Measurements from ENCODE around the gene PHF2. TPM values are rescaled to one million over a fixed set of nuclear protein-coding genes. Genes with fewer than 3 reads are reported as not detected.

Gene PHF2
- total and polyA plus RNA-seq, 9 of the 15 experiments (the other 6 are each of a cell fraction or from before 2014, with no cell fraction given): 0.37 to 14.4 (median 8.1) TPM

DNA sequence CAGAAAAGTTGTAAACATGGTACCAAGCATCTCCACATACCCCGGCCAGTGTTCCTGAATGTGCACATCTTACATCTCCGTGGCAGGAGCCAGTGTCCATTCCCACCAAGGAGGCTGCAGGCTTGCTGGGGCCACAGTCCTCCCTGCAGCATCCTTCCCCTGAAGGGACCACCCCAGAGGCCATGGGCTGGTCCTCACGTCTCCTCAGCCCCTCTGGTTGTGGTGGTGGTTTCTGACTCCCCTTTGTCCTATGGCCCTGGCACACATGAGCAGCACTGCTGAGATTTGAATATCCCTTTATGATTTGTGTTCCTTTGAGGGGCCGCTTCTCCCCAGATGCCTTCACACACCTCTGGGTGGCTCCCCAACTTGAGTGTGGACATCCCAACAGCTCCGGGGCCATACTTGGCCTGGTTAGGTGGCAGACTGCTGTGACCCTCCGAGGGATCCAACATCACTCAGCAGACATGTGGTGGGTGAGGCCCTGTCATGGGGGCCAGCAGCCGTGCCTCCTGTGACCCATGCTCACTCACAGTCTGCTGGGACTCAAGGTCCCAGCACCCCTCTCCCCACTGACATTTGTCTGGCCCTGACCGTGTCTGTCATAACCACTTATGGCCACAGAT lies 14.3 kb downstream of the PHF2 start:
- Histone ChIP-seq H3K9me1 (ENCODE audit: control insufficient read depth, insufficient read depth, low read length) (no peaks in the 10 kb centered on the region), H2AFZ (ENCODE audit: low read depth, low read length) (no peak overlapping the region), H3K9me3 (replicated peaks; ENCODE audit: control insufficient read depth, insufficient read depth, low read depth, low read length) (no peaks in the 10 kb centered on the region), H3K4me3 (no peak overlapping the region), H4K20me1 (replicated peaks; ENCODE audit: control insufficient read depth, insufficient read depth, low read length) (peaks cover 11% of the 10 kb centered on the region; the same call in 1 of the 2 replicates), H3K27ac (ENCODE audit: extremely low read depth, low read depth, low read length) (no peak overlapping the region), H3K4me2 (ENCODE audit: insufficient read depth, low read length) (no peak overlapping the region), H3K9ac (ENCODE audit: insufficient read depth in 1 of 2, low read depth in 2 of 2, low read length in 2 of 2) (no peak overlapping the region), H3K79me2 (ENCODE audit: control insufficient read depth, insufficient read depth, low read length) (peaks cover 25% of the 10 kb centered on the region), H3K36me3 (ENCODE audit: control insufficient read depth, insufficient read depth, low read length) (no peaks in the 10 kb centered on the region), H3K4me1 (replicated peaks in 1 of 2; ENCODE audit: control insufficient read depth in 2 of 2, insufficient read depth in 2 of 2, low read length in 2 of 2) (peaks cover 19 to 26% of the 10 kb centered on the region in 2 experiments), H3K27me3 (ENCODE audit: control insufficient read depth in 2 of 2, insufficient read depth in 2 of 2, low read length in 2 of 2) (no peaks in the 10 kb centered on the region)
- ATAC-seq (no peak), FAIRE-seq (no peak), DNase-seq (ENCODE audit: extremely low read depth in 1 of 4, low spot score in 3 of 4) (no peak)
- TF ChIP-seq ZZZ3 (IDR thresholded peaks at IDR 0.05): no peak
- TF ChIP-seq ZNF324 (CRISPR knock-in tag; IDR thresholded peaks at IDR 0.05): no peak
- WGBS (ENCODE audit: insufficient coverage, low coverage, missing lambda C conversion rate): 53% methylated on average over 8 of the region's 8 CpGs
- no TSS peak for BruUV-seq (replicated peaks)
- in situ Hi-C loops (cut with MboI) (no loop called here), intact Hi-C loops (cut with micrococcal nuclease) (no loop called here)
- POLR2A ChIA-PET: interaction anchor here (0.9 to 1.2 kb wide), 2 partner anchors 10 to 24 kb away, joined by 3 to 6 read pairs; no protein-coding TSS in a partner anchor
- CTCF ChIA-PET (ENCODE audit: low intra/inter-chr PET ratio): no interaction called here

DNA sequence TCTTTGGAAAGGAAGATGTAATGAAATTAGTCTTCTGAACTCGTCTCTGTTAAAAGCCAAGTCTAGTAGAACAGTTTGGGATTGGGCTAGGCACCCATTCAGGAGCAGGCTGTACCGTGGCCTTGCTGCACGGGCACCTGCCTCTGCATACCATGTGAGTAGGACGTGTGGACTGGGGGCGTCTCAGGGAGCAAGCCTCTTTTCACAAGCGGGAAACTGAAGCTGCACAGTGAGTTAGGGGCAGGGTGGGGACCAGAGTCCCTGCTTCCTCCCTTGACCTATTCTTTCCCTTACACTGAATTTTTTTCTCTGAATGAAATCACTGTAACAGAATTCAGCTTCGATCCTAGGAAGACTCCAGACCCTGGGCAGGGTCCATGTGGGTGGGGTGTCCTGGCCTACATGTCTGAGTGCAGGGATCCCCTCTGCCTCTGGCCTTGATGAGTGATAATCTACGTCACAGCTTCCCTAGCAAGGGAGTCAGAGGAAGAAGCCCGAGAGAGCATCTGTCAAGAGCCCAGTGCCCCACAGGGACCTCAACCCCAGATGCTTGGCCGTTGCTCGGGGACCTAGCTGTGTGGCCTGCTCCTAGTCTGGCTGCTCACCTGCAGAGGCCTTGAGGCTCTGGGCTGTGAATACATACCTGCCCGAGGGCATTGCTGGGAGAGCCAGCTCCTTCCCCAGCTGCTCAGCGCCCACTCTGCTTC lies 15.1 kb downstream of the PHF2 start:
- FAIRE-seq (no peak), ATAC-seq (no peak), DNase-seq (ENCODE audit: extremely low read depth in 1 of 4, low spot score in 3 of 4) (no peak)
- no peak for TF ChIP-seq RBM15 (IDR thresholded peaks at IDR 0.05; ENCODE audit: insufficient read depth, low read length)
- TF ChIP-seq, protein P1, sequence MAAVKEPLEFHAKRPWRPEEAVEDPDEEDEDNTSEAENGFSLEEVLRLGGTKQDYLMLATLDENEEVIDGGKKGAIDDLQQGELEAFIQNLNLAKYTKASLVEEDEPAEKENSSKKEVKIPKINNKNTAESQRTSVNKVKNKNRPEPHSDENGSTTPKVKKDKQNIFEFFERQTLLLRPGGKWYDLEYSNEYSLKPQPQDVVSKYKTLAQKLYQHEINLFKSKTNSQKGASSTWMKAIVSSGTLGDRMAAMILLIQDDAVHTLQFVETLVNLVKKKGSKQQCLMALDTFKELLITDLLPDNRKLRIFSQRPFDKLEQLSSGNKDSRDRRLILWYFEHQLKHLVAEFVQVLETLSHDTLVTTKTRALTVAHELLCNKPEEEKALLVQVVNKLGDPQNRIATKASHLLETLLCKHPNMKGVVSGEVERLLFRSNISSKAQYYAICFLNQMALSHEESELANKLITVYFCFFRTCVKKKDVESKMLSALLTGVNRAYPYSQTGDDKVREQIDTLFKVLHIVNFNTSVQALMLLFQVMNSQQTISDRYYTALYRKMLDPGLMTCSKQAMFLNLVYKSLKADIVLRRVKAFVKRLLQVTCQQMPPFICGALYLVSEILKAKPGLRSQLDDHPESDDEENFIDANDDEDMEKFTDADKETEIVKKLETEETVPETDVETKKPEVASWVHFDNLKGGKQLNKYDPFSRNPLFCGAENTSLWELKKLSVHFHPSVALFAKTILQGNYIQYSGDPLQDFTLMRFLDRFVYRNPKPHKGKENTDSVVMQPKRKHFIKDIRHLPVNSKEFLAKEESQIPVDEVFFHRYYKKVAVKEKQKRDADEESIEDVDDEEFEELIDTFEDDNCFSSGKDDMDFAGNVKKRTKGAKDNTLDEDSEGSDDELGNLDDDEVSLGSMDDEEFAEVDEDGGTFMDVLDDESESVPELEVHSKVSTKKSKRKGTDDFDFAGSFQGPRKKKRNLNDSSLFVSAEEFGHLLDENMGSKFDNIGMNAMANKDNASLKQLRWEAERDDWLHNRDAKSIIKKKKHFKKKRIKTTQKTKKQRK (IDR thresholded peaks at IDR 0.05; ENCODE audit: borderline replicate concordance, low read depth, low read length): no peak
- no peak for TF ChIP-seq PHB2 (IDR thresholded peaks at IDR 0.05; ENCODE audit: low read depth)
- TF ChIP-seq HMG20B (CRISPR knock-in tag; IDR thresholded peaks at IDR 0.05): no peak
- TF ChIP-seq GABPA (tag; conservative IDR thresholded peaks at IDR 0.05; ENCODE audit: low read depth): no peak
- POLR2A ChIA-PET: interaction anchor here (0.6 to 2.0 kb wide), 5 partner anchors 9 to 536 kb away, joined by 3 to 6 read pairs (median 3); no protein-coding TSS in a partner anchor
- H3K27ac ChIP-seq (ENCODE audit: extremely low read depth, low read depth, low read length): no peak overlapping the region
- no peak overlapping the region for H3K4me2 ChIP-seq (ENCODE audit: insufficient read depth, low read length)
- H2AFZ ChIP-seq (ENCODE audit: low read depth, low read length): no peak overlapping the region
- no peaks in the 10 kb centered on the region for H3K9me3 ChIP-seq (replicated peaks; ENCODE audit: control insufficient read depth, insufficient read depth, low read depth, low read length)
- CTCF ChIA-PET (ENCODE audit: low intra/inter-chr PET ratio): interaction anchor here (0.6 kb wide), 1 partner anchor 13 kb away, joined by 3 read pairs; no protein-coding TSS in a partner anchor
- peaks cover 11% of the 10 kb centered on the region; the same call in 1 of the 2 replicates for H4K20me1 ChIP-seq (replicated peaks; ENCODE audit: control insufficient read depth, insufficient read depth, low read length)
- in situ Hi-C loops (cut with MboI) (no loop called here), intact Hi-C loops (cut with micrococcal nuclease) (no loop called here)
- no peaks in the 10 kb centered on the region for H3K9me1 ChIP-seq (ENCODE audit: control insufficient read depth, insufficient read depth, low read length)
- no peaks in the 10 kb centered on the region for H3K36me3 ChIP-seq (ENCODE audit: control insufficient read depth, insufficient read depth, low read length)
- H3K4me1 ChIP-seq (replicated peaks in 1 of 2; ENCODE audit: control insufficient read depth in 2 of 2, insufficient read depth in 2 of 2, low read length in 2 of 2): peaks cover 19 to 23% of the 10 kb centered on the region in 2 experiments
- no peak overlapping the region for H3K4me3 ChIP-seq
- no peaks in the 10 kb centered on the region for H3K27me3 ChIP-seq (ENCODE audit: control insufficient read depth in 2 of 2, insufficient read depth in 2 of 2, low read length in 2 of 2)
- 0 out of 4 replicates have a peak overlapping the region, but pooled peaks of 1 of the 2 experiments have one; percentile 1 for H3K9ac ChIP-seq (ENCODE audit: insufficient read depth in 1 of 2, low read depth in 2 of 2, low read length in 2 of 2)
- no TSS peak for BruUV-seq (replicated peaks)
- WGBS (ENCODE audit: insufficient coverage, low coverage, missing lambda C conversion rate): 65% methylated on average over 13 of the region's 13 CpGs
- peaks cover 24% of the 10 kb centered on the region for H3K79me2 ChIP-seq (ENCODE audit: control insufficient read depth, insufficient read depth, low read length)
